ENCODE measurements around the gene SORCS3.

DNA sequence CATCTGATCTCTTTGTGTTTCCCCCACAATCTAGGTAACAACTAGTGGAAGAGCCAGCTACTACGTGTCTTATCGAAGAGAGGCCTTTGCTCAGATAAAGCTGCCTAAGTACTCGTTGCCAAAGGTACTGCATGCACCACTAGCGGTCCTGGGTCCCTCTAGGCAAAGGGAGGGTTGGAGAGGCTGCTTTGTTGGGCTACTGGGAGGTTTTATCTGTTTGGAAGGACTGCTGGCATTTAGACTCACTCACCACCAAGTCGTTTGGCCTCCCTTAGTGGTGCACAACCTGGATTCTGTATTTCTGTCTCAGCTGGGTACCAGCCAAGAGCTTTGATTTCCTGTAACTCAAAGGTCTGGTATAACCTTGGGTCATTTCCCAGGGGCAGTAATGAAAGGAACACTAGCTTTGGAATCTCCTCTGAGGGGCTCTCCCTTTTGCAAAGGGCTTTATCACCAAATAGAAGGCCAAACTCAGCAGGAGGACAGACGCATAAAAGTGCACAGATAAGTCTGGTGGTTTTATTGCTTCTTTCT lies 498.3 kb downstream of the SORCS3 start:
- TF ChIP-seq, protein P1, sequence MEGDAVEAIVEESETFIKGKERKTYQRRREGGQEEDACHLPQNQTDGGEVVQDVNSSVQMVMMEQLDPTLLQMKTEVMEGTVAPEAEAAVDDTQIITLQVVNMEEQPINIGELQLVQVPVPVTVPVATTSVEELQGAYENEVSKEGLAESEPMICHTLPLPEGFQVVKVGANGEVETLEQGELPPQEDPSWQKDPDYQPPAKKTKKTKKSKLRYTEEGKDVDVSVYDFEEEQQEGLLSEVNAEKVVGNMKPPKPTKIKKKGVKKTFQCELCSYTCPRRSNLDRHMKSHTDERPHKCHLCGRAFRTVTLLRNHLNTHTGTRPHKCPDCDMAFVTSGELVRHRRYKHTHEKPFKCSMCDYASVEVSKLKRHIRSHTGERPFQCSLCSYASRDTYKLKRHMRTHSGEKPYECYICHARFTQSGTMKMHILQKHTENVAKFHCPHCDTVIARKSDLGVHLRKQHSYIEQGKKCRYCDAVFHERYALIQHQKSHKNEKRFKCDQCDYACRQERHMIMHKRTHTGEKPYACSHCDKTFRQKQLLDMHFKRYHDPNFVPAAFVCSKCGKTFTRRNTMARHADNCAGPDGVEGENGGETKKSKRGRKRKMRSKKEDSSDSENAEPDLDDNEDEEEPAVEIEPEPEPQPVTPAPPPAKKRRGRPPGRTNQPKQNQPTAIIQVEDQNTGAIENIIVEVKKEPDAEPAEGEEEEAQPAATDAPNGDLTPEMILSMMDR (IDR thresholded peaks at IDR 0.05; ENCODE audit: insufficient read depth, low read length), result no peak
- TF ChIP-seq, protein P2, sequence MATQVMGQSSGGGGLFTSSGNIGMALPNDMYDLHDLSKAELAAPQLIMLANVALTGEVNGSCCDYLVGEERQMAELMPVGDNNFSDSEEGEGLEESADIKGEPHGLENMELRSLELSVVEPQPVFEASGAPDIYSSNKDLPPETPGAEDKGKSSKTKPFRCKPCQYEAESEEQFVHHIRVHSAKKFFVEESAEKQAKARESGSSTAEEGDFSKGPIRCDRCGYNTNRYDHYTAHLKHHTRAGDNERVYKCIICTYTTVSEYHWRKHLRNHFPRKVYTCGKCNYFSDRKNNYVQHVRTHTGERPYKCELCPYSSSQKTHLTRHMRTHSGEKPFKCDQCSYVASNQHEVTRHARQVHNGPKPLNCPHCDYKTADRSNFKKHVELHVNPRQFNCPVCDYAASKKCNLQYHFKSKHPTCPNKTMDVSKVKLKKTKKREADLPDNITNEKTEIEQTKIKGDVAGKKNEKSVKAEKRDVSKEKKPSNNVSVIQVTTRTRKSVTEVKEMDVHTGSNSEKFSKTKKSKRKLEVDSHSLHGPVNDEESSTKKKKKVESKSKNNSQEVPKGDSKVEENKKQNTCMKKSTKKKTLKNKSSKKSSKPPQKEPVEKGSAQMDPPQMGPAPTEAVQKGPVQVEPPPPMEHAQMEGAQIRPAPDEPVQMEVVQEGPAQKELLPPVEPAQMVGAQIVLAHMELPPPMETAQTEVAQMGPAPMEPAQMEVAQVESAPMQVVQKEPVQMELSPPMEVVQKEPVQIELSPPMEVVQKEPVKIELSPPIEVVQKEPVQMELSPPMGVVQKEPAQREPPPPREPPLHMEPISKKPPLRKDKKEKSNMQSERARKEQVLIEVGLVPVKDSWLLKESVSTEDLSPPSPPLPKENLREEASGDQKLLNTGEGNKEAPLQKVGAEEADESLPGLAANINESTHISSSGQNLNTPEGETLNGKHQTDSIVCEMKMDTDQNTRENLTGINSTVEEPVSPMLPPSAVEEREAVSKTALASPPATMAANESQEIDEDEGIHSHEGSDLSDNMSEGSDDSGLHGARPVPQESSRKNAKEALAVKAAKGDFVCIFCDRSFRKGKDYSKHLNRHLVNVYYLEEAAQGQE (IDR thresholded peaks at IDR 0.05; ENCODE audit: insufficient replicate concordance, low read depth), result no peak
- TF ChIP-seq GABPA (IDR thresholded peaks at IDR 0.05; ENCODE audit: low read depth) (no peak), POLR2AphosphoS5 (IDR thresholded peaks at IDR 0.05; ENCODE audit: low read depth) (no peak), SPI1 (IDR thresholded peaks at IDR 0.05; ENCODE audit: borderline replicate concordance, low read depth) (no peak)

Data from HL-60 (cell line).